Measurements from ENCODE around the gene PHOSPHO2.

PHOSPHO2 gene

GRCh38 chr2:169717691-169718063 is 23.4 kb downstream of the PHOSPHO2 start:
- FAIRE-seq: no peak

GRCh38 chr2:169718930-169719504 is 24.7 kb downstream of the PHOSPHO2 start:
- FAIRE-seq: no peak

DNA sequence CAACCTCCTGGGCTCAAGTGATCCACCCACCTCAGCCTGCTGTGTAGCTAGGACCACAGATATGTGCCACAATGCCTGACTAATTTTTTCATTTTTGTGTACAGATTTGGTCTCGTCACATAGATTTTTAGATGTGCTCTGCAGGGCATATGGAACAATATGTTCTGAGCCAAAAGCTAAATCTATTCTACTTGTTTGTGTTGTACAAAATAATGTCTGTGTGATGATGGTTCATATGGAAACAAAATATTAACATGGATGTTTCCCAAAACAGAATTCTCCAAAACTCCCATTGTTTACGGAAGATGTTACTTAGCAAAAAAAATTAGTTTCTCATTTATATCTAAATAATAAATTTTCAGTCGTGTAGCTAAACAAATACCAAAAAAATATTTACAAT is 26.7 kb downstream of the PHOSPHO2 start:
- FAIRE-seq: no peak

GRCh38 chr2:169727065-169727464 is 32.8 kb downstream of the PHOSPHO2 start:
- FAIRE-seq: no peak

- FAIRE-seq: no peak
Observed at GRCh38 chr2:169729274-169729605, 35.0 kb downstream of the PHOSPHO2 start.

GRCh38 chr2:169732075-169732474 is 37.8 kb downstream of the PHOSPHO2 start:
- no peak for FAIRE-seq

GRCh38 chr2:169732583-169733358 is 38.5 kb downstream of the PHOSPHO2 start:
- no peak for FAIRE-seq

DNA sequence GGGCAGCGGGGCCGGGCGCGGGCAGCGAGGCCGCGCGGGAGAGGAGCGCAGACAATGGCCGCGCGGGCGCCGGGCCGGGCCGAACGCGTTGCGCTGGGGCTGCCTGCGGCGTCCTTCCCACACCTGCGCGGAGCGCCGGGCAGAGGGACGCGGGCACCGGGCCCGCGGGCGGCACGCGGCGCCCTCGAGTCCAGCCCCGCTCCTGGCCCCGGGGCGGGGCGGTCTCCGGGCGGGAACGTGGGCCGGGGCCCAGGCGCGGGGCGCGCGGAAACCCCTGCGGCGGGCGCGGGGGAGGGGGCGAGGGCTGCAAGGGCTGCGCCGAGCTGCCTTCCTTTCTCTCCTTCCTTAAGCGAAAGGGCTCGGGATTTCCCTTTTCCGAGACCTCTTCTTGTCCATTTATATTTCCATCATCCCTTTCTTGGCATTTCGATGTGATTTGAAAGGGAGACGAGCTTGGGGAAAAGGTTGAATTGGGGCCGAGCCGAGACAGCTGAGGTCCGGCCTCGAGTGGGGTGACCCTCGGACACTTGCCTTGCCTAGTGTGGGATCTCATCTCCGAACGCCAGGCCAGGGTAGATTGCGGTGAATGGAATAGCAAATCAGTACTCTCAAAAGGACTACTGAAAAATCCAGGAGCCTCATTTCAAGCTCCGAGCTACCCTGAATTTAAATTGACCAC is 40.0 kb downstream of the PHOSPHO2 start:
- FAIRE-seq: no peak

GRCh38 chr2:169735623-169736022 is 41.4 kb downstream of the PHOSPHO2 start:
- no peak for FAIRE-seq

- no peak for FAIRE-seq
Observed at GRCh38 chr2:169736902-169737301, 42.6 kb downstream of the PHOSPHO2 start.

DNA sequence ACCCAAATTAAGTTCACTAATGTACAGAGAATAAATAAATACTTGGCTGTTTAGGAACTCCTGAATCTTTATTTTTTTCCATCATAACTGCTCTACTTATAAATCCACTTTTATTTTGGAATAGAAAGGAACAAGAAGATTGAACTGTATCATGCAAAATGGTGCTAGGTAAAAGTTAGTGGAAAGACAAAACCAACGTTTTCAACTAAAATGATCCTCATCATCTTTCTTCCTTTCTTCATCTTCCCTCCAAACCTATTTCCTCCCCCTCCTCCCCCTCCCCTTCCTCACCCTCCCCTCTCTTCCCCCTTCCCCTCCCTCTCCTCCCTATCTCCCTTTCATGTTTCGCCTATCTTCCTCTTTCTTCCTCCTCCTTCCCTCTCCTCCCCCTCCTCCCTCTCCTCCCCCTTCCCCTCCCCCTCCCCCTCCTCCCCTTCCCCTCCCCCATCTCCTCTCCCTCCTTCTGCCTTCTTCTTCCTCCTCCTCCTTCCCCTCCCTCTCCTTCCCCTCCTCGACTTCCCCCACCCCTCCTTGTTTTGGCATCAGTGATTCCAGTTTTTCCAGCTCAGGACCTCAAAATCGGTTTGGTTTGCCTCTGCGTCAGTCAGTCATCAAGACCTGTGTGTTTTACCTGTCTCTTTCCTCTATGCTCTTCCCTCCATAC is 44.4 kb downstream of the PHOSPHO2 start:
- FAIRE-seq: no peak

DNA sequence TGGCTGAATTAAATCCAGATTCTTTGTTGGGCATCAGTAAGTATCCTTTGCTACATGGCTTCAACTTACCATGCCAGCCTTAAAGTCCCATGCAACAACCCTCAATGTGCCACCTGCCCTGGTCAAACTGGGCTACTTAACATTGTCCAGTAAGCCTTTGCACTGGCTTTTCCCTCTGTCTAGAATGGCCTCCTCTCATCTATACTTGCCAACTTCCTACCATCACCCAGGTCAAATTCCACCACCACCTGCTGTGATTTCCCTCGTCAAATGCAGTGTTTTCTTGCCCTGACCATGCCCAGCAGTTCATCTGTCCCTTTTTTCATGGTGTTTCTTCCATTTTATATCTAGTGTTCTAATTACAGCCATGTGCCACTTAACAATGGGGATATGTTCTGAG is 45.1 kb downstream of the PHOSPHO2 start:
- no peak for FAIRE-seq

GRCh38 chr2:169743549-169743948 is 49.3 kb downstream of the PHOSPHO2 start:
- FAIRE-seq: no peak

GRCh38 chr2:169746240-169746639 is 52.0 kb downstream of the PHOSPHO2 start:
- FAIRE-seq: no peak

DNA sequence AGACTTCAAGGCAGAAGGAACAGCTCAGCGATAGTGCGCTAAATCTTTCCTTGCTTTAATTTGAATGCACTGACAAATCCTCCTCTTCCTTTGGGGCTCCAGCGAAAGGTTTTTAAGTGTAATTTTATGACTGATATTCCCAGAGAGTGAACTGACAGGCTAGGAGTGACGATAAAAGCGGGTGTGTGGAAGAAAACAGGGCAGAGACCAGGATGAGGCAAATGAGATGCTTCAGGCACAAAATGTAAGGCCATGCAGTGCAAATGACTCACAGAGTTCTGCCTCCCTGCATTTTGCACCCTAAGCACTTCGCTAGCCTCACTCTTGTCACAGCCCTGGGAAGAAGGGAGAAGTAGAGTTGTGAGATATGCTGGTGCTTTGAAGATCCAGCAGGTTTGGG is 54.0 kb downstream of the PHOSPHO2 start:
- no peak for FAIRE-seq

Data from endometrium (tissue), 2 donors.